Suprapubic skin (tissue), 3 donors: Measurements from ENCODE around the gene HCRTR2.

Experiments used
- CTCF ChIP-seq, 2 donors: fragments of 200-600 bp in 1 of 2; fragments of 450-650 bp in 1 of 2; sonication (generic) in 1 of 2; IDR thresholded peaks; one replicate each; pipeline ENCODE4 v1.5.1; 2016 to 2019; ENCODE audit warnings: antibody characterized with exemption in 2 of 2, mild to moderate bottlenecking in 1 of 2, moderate library complexity in 1 of 2
- POLR2AphosphoS5 ChIP-seq, 3 donors: sonication (generic); formaldehyde crosslinking; IDR thresholded peaks; one replicate each; pipeline ENCODE4 v1.6.1; 2017; ENCODE audit warnings: antibody characterized with exemption in 3 of 3

DNA sequence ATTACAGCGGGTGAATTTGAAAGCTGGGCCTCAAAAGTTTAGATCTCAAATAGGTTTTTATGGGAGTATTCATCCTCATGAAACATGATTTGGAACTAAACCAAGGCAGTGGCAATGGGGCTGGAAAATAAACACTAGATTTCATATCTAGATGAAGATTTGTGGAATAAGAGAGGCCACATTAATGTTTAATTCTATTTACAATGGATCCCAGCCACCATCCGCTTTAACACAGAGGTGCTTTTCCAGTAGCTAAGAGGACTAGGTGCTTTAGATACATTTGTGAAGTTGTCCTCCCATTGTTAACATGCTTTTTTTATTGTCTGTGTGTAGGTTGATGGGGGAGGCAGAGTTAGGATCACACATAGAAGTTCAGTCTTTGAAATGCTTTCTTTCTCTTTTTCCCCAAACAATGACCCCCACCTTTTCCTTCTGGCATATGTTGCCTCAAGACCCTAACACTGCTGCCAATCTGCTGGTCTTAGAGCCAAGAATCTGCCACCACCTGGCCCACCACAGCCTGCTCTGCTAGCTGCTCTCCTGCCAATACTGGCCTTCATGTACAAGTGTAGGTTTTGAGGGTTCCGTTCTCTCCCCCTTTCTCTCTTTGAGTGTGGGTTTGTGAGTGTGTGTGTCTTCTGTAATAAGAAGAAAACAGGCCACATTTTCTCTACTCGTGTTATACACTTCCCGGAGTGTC is 125.1 kb downstream of the HCRTR2 start:
- TF ChIP-seq CTCF (IDR thresholded peaks at IDR 0.05) = no peak
- no peak for TF ChIP-seq POLR2AphosphoS5 (IDR thresholded peaks at IDR 0.05)
